Activated T-cell treated with anti-CD3 and anti-CD28 coated beads, Interleukin-2, amount 50 U/mL, for 72 hours (primary cell): ENCODE measurements around the gene IL11. TPM values are rescaled to one million over a fixed set of nuclear protein-coding genes. Genes with fewer than 3 reads are reported as not detected.
A peak's percentile ranks its signal among the peaks of the same experiment; 100 is the strongest.

ENCODE experiments used
- ATAC-seq, 2 donors: fragments of 150-1000 bp; cut with Tn5 transposase; replicated peaks in 1 of 2; 2 replicates each; pipeline ENCODE4 v1.10.0; 2021; ENCODE audit warnings: moderate library complexity in 2 of 2, mild to moderate bottlenecking in 1 of 2
- DNase-seq, 2 donors: peaks; one replicate each; pipeline ENCODE4 v3.0.0; 2021 to 2022; ENCODE audit warnings: mixed read lengths in 1 of 2
- H3K27ac Mint-ChIP-seq: one replicate; pipeline ENCODE4 v1.8.0; 2022; ENCODE audit warnings: mild to moderate bottlenecking, moderate library complexity, mixed read lengths
- H3K27me3 Mint-ChIP-seq: one replicate; pipeline ENCODE4 v1.8.0; 2022; ENCODE audit warnings: low read depth, mixed read lengths
- H3K36me3 Mint-ChIP-seq, 2 donors: one replicate each; pipeline ENCODE4 v1.8.0; 2022; ENCODE audit warnings: mixed read lengths in 2 of 2, mild to moderate bottlenecking in 1 of 2; ENCODE audit not compliant: insufficient read depth in 2 of 2
- H3K4me1 Mint-ChIP-seq: one replicate; pipeline ENCODE4 v1.8.0; 2022; ENCODE audit warnings: low read depth, mixed read lengths
- H3K4me3 Mint-ChIP-seq, 2 donors: one replicate each; pipeline ENCODE4 v1.8.0; 2022; ENCODE audit warnings: mild to moderate bottlenecking in 2 of 2, mixed read lengths in 2 of 2, moderate library complexity in 2 of 2
- H3K9me3 Mint-ChIP-seq, 2 donors: one replicate each; pipeline ENCODE4 v1.8.0; 2022; ENCODE audit warnings: mixed read lengths in 2 of 2
- total RNA-seq, 2 donors: library from RNA; stranded (reverse); gene quantifications; one replicate each; pipeline ENCODE4 v1.2.3, GENCODE V29; 2022

The IL11 gene
- total RNA-seq, 2 donors from 2014 or later = 4.0 to 5.4 TPM

- H3K27ac Mint-ChIP-seq = peak overlapping the region; percentile 89
- H3K36me3 Mint-ChIP-seq = peaks cover 21 to 34% of the 10 kb centered on the region in 2 donors
- H3K27me3 Mint-ChIP-seq = no peaks in the 10 kb centered on the region
- ATAC-seq (no peak), DNase-seq (no peak)
- peaks cover 71% of the 10 kb centered on the region for H3K4me1 Mint-ChIP-seq
- H3K4me3 Mint-ChIP-seq = peak overlapping the region; percentile 92 to 99
- H3K9me3 Mint-ChIP-seq = peaks cover 0 to 2% of the 10 kb centered on the region in 2 donors
Measured at GRCh38 chr19:55386493-55386971, 16.3 kb upstream of the IL11 start.

- Mint-ChIP-seq H3K9me3 (peaks cover 0 to 2% of the 10 kb centered on the region in 2 donors), H3K4me1 (peaks cover 72% of the 10 kb centered on the region), H3K4me3 (peak within 1 kb of the TSS; percentile 92 to 99), H3K27me3 (no peaks in the 10 kb centered on the region), H3K27ac (peak within 1 kb of the TSS; percentile 89), H3K36me3 (peaks cover 21 to 37% of the 10 kb centered on the region in 2 donors)
- peak; percentile 97 to 99 for DNase-seq
- ATAC-seq = peak; percentile 70 to 72
Measured at GRCh38 chr19:55385724-55386492, 15.6 kb upstream of the IL11 start, which contains the start of gene RPL28. RPL28 (plus strand) TSS chr19:55385932; CDS start chr19:55386358, 426 bp downstream.

- H3K9me3 Mint-ChIP-seq = peaks cover 0 to 2% of the 10 kb centered on the region in 2 donors
- peak overlapping the region; percentile 89 for H3K27ac Mint-ChIP-seq
- peak overlapping the region; percentile 92 to 99 for H3K4me3 Mint-ChIP-seq
- DNase-seq = peak; percentile 94 to 98
- H3K36me3 Mint-ChIP-seq = peaks cover 19 to 33% of the 10 kb centered on the region in 2 donors
- H3K4me1 Mint-ChIP-seq = peaks cover 67% of the 10 kb centered on the region
- no peaks in the 10 kb centered on the region for H3K27me3 Mint-ChIP-seq
- peak; percentile 78 to 85 for ATAC-seq
Measured at GRCh38 chr19:55384920-55385723, 14.9 kb upstream of the IL11 start.

- Mint-ChIP-seq H3K27me3 (no peaks in the 10 kb centered on the region), H3K4me3 (peak within 1 kb of the TSS; percentile 92 to 99), H3K4me1 (peaks cover 61% of the 10 kb centered on the region), H3K9me3 (peaks cover 0 to 2% of the 10 kb centered on the region in 2 donors), H3K27ac (peak within 1 kb of the TSS; percentile 90), H3K36me3 (peaks cover 15 to 28% of the 10 kb centered on the region in 2 donors)
- ATAC-seq (peak; percentile 20 to 27), DNase-seq (peak; percentile 58 to 59)
Measured at GRCh38 chr19:55384131-55384919, 14.1 kb upstream of the IL11 start, which contains the start of gene TMEM238. TMEM238 (minus strand) TSS chr19:55384292; CDS start chr19:55384259, 33 bp downstream.

GRCh38 chr19:55383279-55384130, 13.2 kb upstream of the IL11 start:
- Mint-ChIP-seq H3K4me3 (peak overlapping the region; percentile 91 to 92), H3K27ac (peak overlapping the region; percentile 90), H3K27me3 (no peaks in the 10 kb centered on the region), H3K36me3 (peaks cover 14 to 24% of the 10 kb centered on the region in 2 donors), H3K9me3 (peaks cover 0 to 2% of the 10 kb centered on the region in 2 donors), H3K4me1 (peaks cover 55% of the 10 kb centered on the region)
- DNase-seq (peak; percentile 72 to 75), ATAC-seq (peak; percentile 37 to 40)

- Mint-ChIP-seq H3K27me3 (no peaks in the 10 kb centered on the region), H3K9me3 (peaks cover 0 to 2% of the 10 kb centered on the region in 2 donors), H3K36me3 (peaks cover 14 to 19% of the 10 kb centered on the region in 2 donors), H3K4me1 (peaks cover 46% of the 10 kb centered on the region), H3K27ac (no peak overlapping the region), H3K4me3 (peak overlapping the region; percentile 91 to 92)
- ATAC-seq (no peak), DNase-seq (no peak)
Measured at GRCh38 chr19:55382522-55383054, 12.3 kb upstream of the IL11 start.

- peaks cover 0 to 2% of the 10 kb centered on the region in 2 donors for H3K9me3 Mint-ChIP-seq
- H3K27ac Mint-ChIP-seq = no peak overlapping the region
- H3K27me3 Mint-ChIP-seq = no peaks in the 10 kb centered on the region
- peaks cover 41% of the 10 kb centered on the region for H3K4me1 Mint-ChIP-seq
- H3K4me3 Mint-ChIP-seq = peak overlapping the region; percentile 91 to 92
- ATAC-seq = no peak
- peaks cover 14 to 16% of the 10 kb centered on the region in 2 donors for H3K36me3 Mint-ChIP-seq
- no peak for DNase-seq
Measured at GRCh38 chr19:55382013-55382412, 11.8 kb upstream of the IL11 start.

GRCh38 chr19:55379174-55379573, 8.9 kb upstream of the IL11 start:
- H3K36me3 Mint-ChIP-seq = peaks cover 5 to 6% of the 10 kb centered on the region in 2 donors
- peaks cover 0 to 2% of the 10 kb centered on the region in 2 donors for H3K9me3 Mint-ChIP-seq
- no peak overlapping the region for H3K27ac Mint-ChIP-seq
- H3K4me1 Mint-ChIP-seq = peaks cover 24% of the 10 kb centered on the region
- no peak overlapping the region for H3K4me3 Mint-ChIP-seq
- H3K27me3 Mint-ChIP-seq = no peaks in the 10 kb centered on the region
- ATAC-seq (no peak), DNase-seq (no peak)

- ATAC-seq = no peak
- peaks cover 8% of the 10 kb centered on the region for H3K27me3 Mint-ChIP-seq
- peaks cover 0 to 2% of the 10 kb centered on the region in 2 donors for H3K9me3 Mint-ChIP-seq
- no peak overlapping the region for H3K4me3 Mint-ChIP-seq
- DNase-seq = no peak
- peaks cover 20% of the 10 kb centered on the region for H3K4me1 Mint-ChIP-seq
- no peak overlapping the region for H3K27ac Mint-ChIP-seq
- H3K36me3 Mint-ChIP-seq = peaks cover 5 to 6% of the 10 kb centered on the region in 2 donors
Measured at GRCh38 chr19:55377356-55378131, 7.3 kb upstream of the IL11 start.

GRCh38 chr19:55376241-55376933, 6.1 kb upstream of the IL11 start, which contains the start of gene TMEM190:
TMEM190 (plus strand) TSS chr19:55376826; CDS start chr19:55376854, 28 bp downstream.
- ATAC-seq (no peak), DNase-seq (no peak)
- H3K27me3 Mint-ChIP-seq = peaks cover 18% of the 10 kb centered on the region
- H3K4me1 Mint-ChIP-seq = peaks cover 15% of the 10 kb centered on the region
- no peaks in the 10 kb centered on the region for H3K9me3 Mint-ChIP-seq
- no peak within 1 kb of the TSS for H3K27ac Mint-ChIP-seq
- H3K4me3 Mint-ChIP-seq = no peak within 1 kb of the TSS
- H3K36me3 Mint-ChIP-seq = peaks cover 0 to under 1% of the 10 kb centered on the region in 2 donors
